Measurements from ENCODE around the gene SUMO4. TPM values are rescaled to one million over a fixed set of nuclear protein-coding genes. Genes with fewer than 3 reads are reported as not detected.

Gene SUMO4
- total and polyA plus RNA-seq, 2 of the 8 experiments (the other 6 are each of a cell fraction or from before 2014, with no cell fraction given): 0.09 to 1.3 TPM

GRCh38 chr6:149380523-149380922 lies 19.5 kb upstream of the SUMO4 start:
- Histone ChIP-seq H2BK20ac (ENCODE audit: low read length) (no peak overlapping the region), H3K9me3 (ENCODE audit: insufficient read depth in 2 of 2, low read depth in 1 of 2, low read length in 1 of 2) (no peaks in the 10 kb centered on the region), H3K4ac (replicated peaks; ENCODE audit: insufficient read length, low read depth, low read length) (no peak overlapping the region), H4K5ac (ENCODE audit: insufficient read length, low read depth, low read length) (no peak overlapping the region), H3K9ac (replicated peaks in 1 of 4; ENCODE audit: extremely low read depth in 1 of 4, low read depth in 3 of 4, low read length in 3 of 4) (no peak overlapping the region), H4K8ac (ENCODE audit: extremely low read depth, insufficient read depth, low read length) (no peak overlapping the region), H3K27ac (ENCODE audit: low read depth, low read length) (no peak overlapping the region), H4K91ac (replicated peaks; ENCODE audit: insufficient read length, low read length) (no peak overlapping the region), H3K36me3 (ENCODE audit: control insufficient read depth in 2 of 4, insufficient read depth in 4 of 4, low read length in 3 of 4) (peaks cover 10 to 35% (median 24%) of the 10 kb centered on the region in 4 experiments; a peak in 7 of 8 replicates), H2AFZ (ENCODE audit: low read length) (no peak overlapping the region), H3K14ac (ENCODE audit: insufficient read length) (no peak overlapping the region), H3K4me3 (ENCODE audit: extremely low read depth in 1 of 4, insufficient read depth in 2 of 4, low read depth in 3 of 4, low read length in 4 of 4) (no peak overlapping the region), H2BK120ac (replicated peaks; ENCODE audit: low read depth, low read length) (no peak overlapping the region), H3K4me2 (ENCODE audit: insufficient read depth in 1 of 2, low read depth in 2 of 2, low read length in 2 of 2) (no peak overlapping the region), H3K4me1 (replicated peaks in 1 of 4; ENCODE audit: control insufficient read depth in 3 of 4, insufficient read depth in 4 of 4, low read length in 3 of 4) (no peaks in the 10 kb centered on the region), H3K79me1 (ENCODE audit: low read depth, low read length) (no peaks in the 10 kb centered on the region), H3K23me2 (ENCODE audit: low read depth, low read length) (no peaks in the 10 kb centered on the region), H2BK5ac (ENCODE audit: low read depth, low read length) (no peak overlapping the region), H2BK12ac (ENCODE audit: low read depth, low read length) (no peak overlapping the region), H3K79me2 (ENCODE audit: control insufficient read depth in 1 of 2, insufficient read depth in 2 of 2, low read length in 2 of 2) (peaks cover 0 to 12% of the 10 kb centered on the region in 2 experiments; a peak in 2 of 4 replicates), H2AK5ac (ENCODE audit: low read depth, low read length) (no peak overlapping the region), H4K20me1 (replicated peaks in 1 of 2; ENCODE audit: control insufficient read depth in 1 of 2, insufficient read depth in 2 of 2, low read length in 2 of 2) (no peaks in the 10 kb centered on the region), H3K23ac (ENCODE audit: insufficient read length) (no peak overlapping the region), H3K18ac (ENCODE audit: extremely low read depth, low read length) (no peak overlapping the region), H3K56ac (replicated peaks; ENCODE audit: insufficient read length, low read depth, low read length) (no peak overlapping the region), H3K27me3 (replicated peaks in 1 of 4; ENCODE audit: control insufficient read depth in 3 of 4, extremely low read depth in 1 of 4, insufficient read depth in 3 of 4, low read length in 3 of 4) (no peaks in the 10 kb centered on the region), H2BK15ac (ENCODE audit: low read length) (no peak overlapping the region)
- POLR2A ChIA-PET (ENCODE audit: partially characterized antibody): no interaction called here
- CTCF ChIA-PET (ENCODE audit: partially characterized antibody): no interaction called here
- DNase-seq (ENCODE audit: low read depth in 1 of 2, low spot score in 2 of 2) (no peak), FAIRE-seq (no peak)
- TF ChIP-seq MAX (IDR thresholded peaks at IDR 0.05) (no peak), CREB1 (IDR thresholded peaks at IDR 0.05) (no peak), NANOG (IDR thresholded peaks at IDR 0.05; ENCODE audit: insufficient read depth, low read depth, low read length, poor library complexity, severe bottlenecking) (no peak), RAD21 (IDR thresholded peaks at IDR 0.05 in 1 of 2, conservative IDR thresholded peaks at IDR 0.05 in 1 of 2; ENCODE audit: low read depth in 2 of 2, low read length in 2 of 2) (no peak), POLR2AphosphoS5 (IDR thresholded peaks at IDR 0.05; ENCODE audit: low read depth, low read length) (no peak), TBP (IDR thresholded peaks at IDR 0.05; ENCODE audit: low read depth, low read length) (no peak), CTBP2 (IDR thresholded peaks at IDR 0.05; ENCODE audit: borderline replicate concordance, insufficient read depth, insufficient read length, low read length) (no peak), POU5F1 (IDR thresholded peaks at IDR 0.05; ENCODE audit: low read depth, low read length) (no peak), CHD2 (IDR thresholded peaks at IDR 0.05; ENCODE audit: low read length) (no peak), SP2 (IDR thresholded peaks at IDR 0.05; ENCODE audit: low read length) (no peak), ASH2L (IDR thresholded peaks at IDR 0.05; ENCODE audit: low read length) (no peak)

Data from H1 (cell line).